HG02571 (cell line): ENCODE measurements around the gene DHX15.
"Not testable (repeated sequence)": the region's sequence is repeated elsewhere in the genome, so short reads cannot be mapped to it uniquely, and the experiment has no call there.

Source experiments
- ATAC-seq: cut with Tn5 transposase; IDR thresholded peaks from one replicate; pipeline ENCODE4 v1.9.1; 2021; ENCODE audit warnings: mild to moderate bottlenecking, moderate library complexity; ENCODE audit not compliant: unreplicated experiment

DHX15 gene

GRCh38 chr4:24550441-24551175 lies 33.7 kb downstream of the DHX15 start:
- no peak for ATAC-seq

GRCh38 chr4:24547979-24548378 lies 36.4 kb downstream of the DHX15 start:
- no peak for ATAC-seq

- ATAC-seq: no peak
These were observed 40.0 kb downstream of the DHX15 start for GRCh38 chr4:24544208-24544988.

GRCh38 chr4:24537025-24537424 lies 47.3 kb downstream of the DHX15 start:
- ATAC-seq: no peak

GRCh38 chr4:24535399-24535798 lies 49.0 kb downstream of the DHX15 start:
- ATAC-seq: no peak

- no peak for ATAC-seq
These were observed 51.0 kb downstream of the DHX15 start for GRCh38 chr4:24533364-24533763.

- no peak for ATAC-seq
These were observed 54.8 kb downstream of the DHX15 start for GRCh38 chr4:24529555-24529954.

- ATAC-seq: no peak
These were observed 57.0 kb downstream of the DHX15 start for GRCh38 chr4:24527371-24527770.

- no peak for ATAC-seq
These were observed 62.8 kb downstream of the DHX15 start for GRCh38 chr4:24521544-24521943.

GRCh38 chr4:24519649-24520048 lies 64.7 kb downstream of the DHX15 start:
- ATAC-seq: no peak

GRCh38 chr4:24517676-24518075 lies 66.7 kb downstream of the DHX15 start:
- no peak for ATAC-seq

GRCh38 chr4:24516926-24517325 lies 67.4 kb downstream of the DHX15 start:
- no peak for ATAC-seq

GRCh38 chr4:24515698-24516097 lies 68.7 kb downstream of the DHX15 start:
- ATAC-seq: no peak

- no peak for ATAC-seq
These were observed 69.5 kb downstream of the DHX15 start for GRCh38 chr4:24514808-24515207.

GRCh38 chr4:24513718-24514117 lies 70.6 kb downstream of the DHX15 start:
- no peak for ATAC-seq

- ATAC-seq: no peak
These were observed 72.8 kb downstream of the DHX15 start for GRCh38 chr4:24511371-24512063.

GRCh38 chr4:24510091-24510490 lies 74.3 kb downstream of the DHX15 start:
- ATAC-seq: no peak

GRCh38 chr4:24508541-24508940 lies 75.8 kb downstream of the DHX15 start:
- ATAC-seq: no peak

GRCh38 chr4:24507439-24507838 lies 76.9 kb downstream of the DHX15 start:
- no peak for ATAC-seq

GRCh38 chr4:24503090-24503489 lies 81.3 kb downstream of the DHX15 start:
- not testable (repeated sequence) for ATAC-seq

- ATAC-seq: no peak
These were observed 87.1 kb downstream of the DHX15 start for GRCh38 chr4:24497221-24497620.

- ATAC-seq: no peak
These were observed 87.8 kb downstream of the DHX15 start for GRCh38 chr4:24496597-24496996.
